Mesendoderm (in vitro differentiated cells): ENCODE data around the gene TTLL10.

ENCODE experiments used
- DNase-seq: peaks from one replicate; pipeline ENCODE4 v3.0.0; 2013
- H2AK5ac ChIP-seq: 2 replicates; pipeline ENCODE4 v1.6.1; 2013; ENCODE audit warnings: low read length, inconsistent platforms
- H2BK120ac ChIP-seq: 2 replicates; pipeline ENCODE4 v1.6.1; 2013; ENCODE audit warnings: low read depth, mild to moderate bottlenecking, low read length, moderate library complexity, mixed read lengths
- H2BK15ac ChIP-seq: replicated peaks from 2 replicates; pipeline ENCODE4 v1.6.1; 2013; ENCODE audit warnings: low read depth, mild to moderate bottlenecking, moderate library complexity
- H2BK5ac ChIP-seq: 2 replicates; pipeline ENCODE4 v1.6.1; 2013; ENCODE audit warnings: low read length, inconsistent platforms
- H3K18ac ChIP-seq: 2 replicates; pipeline ENCODE4 v1.6.1; 2013; ENCODE audit warnings: mild to moderate bottlenecking, low read length, mixed read lengths
- H3K23ac ChIP-seq: one replicate; pipeline ENCODE4 v1.6.1; 2013; ENCODE audit warnings: low read length
- H3K27ac ChIP-seq: 2 replicates; pipeline ENCODE4 v1.5.1; 2013; ENCODE audit warnings: low read depth, mild to moderate bottlenecking, inconsistent platforms, low read length, moderate library complexity
- H3K27me3 ChIP-seq: 2 replicates; pipeline ENCODE4 v1.6.1; 2013; ENCODE audit warnings: low read length, control low read depth, mild to moderate bottlenecking, inconsistent platforms; ENCODE audit not compliant: insufficient read depth, poor library complexity
- H3K36me3 ChIP-seq: 2 replicates; pipeline ENCODE4 v1.6.1; 2013; ENCODE audit warnings: low read length, inconsistent platforms; ENCODE audit not compliant: control insufficient read depth, insufficient read depth
- H3K4ac ChIP-seq: one replicate; pipeline ENCODE4 v1.6.1; 2013; ENCODE audit warnings: low read depth, mild to moderate bottlenecking, low read length, moderate library complexity
- H3K4me1 ChIP-seq: 2 replicates; pipeline ENCODE4 v1.6.1; 2013; ENCODE audit warnings: low read depth, low read length, inconsistent platforms; ENCODE audit not compliant: control insufficient read depth
- H3K4me2 ChIP-seq: 2 replicates; pipeline ENCODE4 v1.6.1; 2013; ENCODE audit warnings: low read length
- H3K4me3 ChIP-seq: 2 replicates; pipeline ENCODE4 v1.5.1; 2013; ENCODE audit warnings: mild to moderate bottlenecking, low read length
- H3K56ac ChIP-seq: one replicate; pipeline ENCODE4 v1.6.1; 2013; ENCODE audit warnings: low read length
- H3K79me1 ChIP-seq: 2 replicates; pipeline ENCODE4 v1.6.1; 2013; ENCODE audit warnings: low read length, inconsistent platforms
- H3K79me2 ChIP-seq: 2 replicates; pipeline ENCODE4 v1.6.1; 2013; ENCODE audit warnings: mild to moderate bottlenecking, low read length; ENCODE audit not compliant: control insufficient read depth, insufficient read depth
- H3K9ac ChIP-seq: 2 replicates; pipeline ENCODE4 v1.6.1; 2013; ENCODE audit warnings: low read length, inconsistent platforms
- H4K5ac ChIP-seq: one replicate; pipeline ENCODE4 v1.6.1; 2013; ENCODE audit warnings: low read length
- H4K8ac ChIP-seq: one replicate; pipeline ENCODE4 v1.6.1; 2013; ENCODE audit warnings: low read depth, mild to moderate bottlenecking, control low read depth, low read length, moderate library complexity
- WGBS: extraction: QIAGEN DNeasy Blood & Tissue Kit; methylation state at CpG from one replicate; pipeline ENCODE4 v1.1.7; 2013; ENCODE audit warnings: low lambda C conversion rate, missing lambda C conversion rate; ENCODE audit not compliant: insufficient coverage; ENCODE audit errors: extremely low coverage; 5-methylcytosine and 5-hydroxymethylcytosine counted together

The TTLL10 gene

GRCh38 chr1:1134300-1134970 lies 39.2 kb upstream of the TTLL10 start:
- H4K5ac ChIP-seq: no peak overlapping the region
- no CpG with 5 or more reads among the region's 28 CpGs for WGBS
- no peak for DNase-seq
- no peak overlapping the region for H3K27ac ChIP-seq
- no peak overlapping the region for H2AK5ac ChIP-seq
- no peak overlapping the region for H2BK120ac ChIP-seq
- no peak overlapping the region for H4K8ac ChIP-seq
- no peak overlapping the region for H3K4me2 ChIP-seq
- H2BK15ac ChIP-seq: no peak overlapping the region
- H3K23ac ChIP-seq: no peak overlapping the region
- no peak overlapping the region for H3K18ac ChIP-seq
- H3K36me3 ChIP-seq: no peaks in the 10 kb centered on the region
- peaks cover 7% of the 10 kb centered on the region for H3K27me3 ChIP-seq
- H3K4ac ChIP-seq: no peak overlapping the region
- no peaks in the 10 kb centered on the region for H3K79me1 ChIP-seq
- H3K79me2 ChIP-seq: no peaks in the 10 kb centered on the region
- H3K4me1 ChIP-seq: no peaks in the 10 kb centered on the region
- H3K4me3 ChIP-seq: no peak overlapping the region
- no peak overlapping the region for H2BK5ac ChIP-seq
- no peak overlapping the region for H3K56ac ChIP-seq
- H3K9ac ChIP-seq: no peak overlapping the region

DNA sequence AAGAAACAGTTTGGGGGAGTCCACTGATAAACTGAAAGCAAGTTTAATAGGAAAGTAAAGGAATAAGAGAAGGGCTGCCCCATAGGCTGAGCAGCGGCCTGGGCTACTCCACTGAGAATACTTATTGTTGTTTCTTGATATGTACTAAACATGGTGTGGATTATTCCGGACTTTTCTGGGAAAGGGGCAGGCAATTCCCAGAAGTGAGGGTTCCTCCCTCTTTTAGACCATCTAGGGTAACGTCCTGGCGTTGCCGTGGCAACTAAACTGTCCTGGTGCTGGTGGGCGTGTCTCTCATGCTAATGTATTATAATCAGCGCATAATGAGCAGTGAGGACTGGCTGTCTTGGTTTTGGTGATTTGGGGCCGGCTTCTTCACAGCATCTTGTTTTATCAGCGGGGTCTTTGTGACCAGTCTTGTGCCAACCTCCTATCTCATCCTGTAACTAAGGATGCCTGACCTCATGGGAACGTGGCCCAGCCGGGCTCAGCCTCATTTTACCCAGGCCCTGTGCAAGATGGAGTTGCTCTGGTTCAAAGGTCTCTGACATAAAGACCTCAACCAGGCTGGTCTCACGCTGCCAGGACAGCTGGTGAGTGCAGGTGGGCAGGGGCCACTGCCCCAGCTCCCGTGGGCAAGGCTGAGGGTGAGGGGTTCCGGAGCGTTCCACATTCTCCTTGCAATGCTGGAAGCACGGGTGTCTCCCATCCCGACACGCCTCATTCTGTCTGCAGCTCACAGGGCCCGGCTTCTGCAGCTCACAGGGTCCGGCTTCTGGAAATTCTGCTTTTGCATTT lies 38.1 kb upstream of the TTLL10 start:
- Histone ChIP-seq H2BK5ac (no peak overlapping the region), H3K79me2 (no peaks in the 10 kb centered on the region), H3K27ac (no peak overlapping the region), H3K79me1 (no peaks in the 10 kb centered on the region), H2BK120ac (no peak overlapping the region), H3K27me3 (peaks cover 7% of the 10 kb centered on the region), H3K56ac (no peak overlapping the region), H3K4me3 (no peak overlapping the region), H3K4me2 (no peak overlapping the region), H3K4me1 (no peaks in the 10 kb centered on the region), H3K9ac (no peak overlapping the region), H2AK5ac (no peak overlapping the region), H3K23ac (no peak overlapping the region), H4K5ac (no peak overlapping the region), H3K4ac (no peak overlapping the region), H3K18ac (no peak overlapping the region), H3K36me3 (no peaks in the 10 kb centered on the region), H4K8ac (no peak overlapping the region), H2BK15ac (no peak overlapping the region)
- WGBS: no CpG with 5 or more reads among the region's 20 CpGs
- DNase-seq: peak; percentile 69

GRCh38 chr1:1136547-1137230 lies 37.0 kb upstream of the TTLL10 start:
- DNase-seq: no peak
- H3K27ac ChIP-seq: no peak overlapping the region
- no CpG with 5 or more reads among the region's 48 CpGs for WGBS
- no peak overlapping the region for H4K5ac ChIP-seq
- no peak overlapping the region for H2AK5ac ChIP-seq
- H2BK5ac ChIP-seq: no peak overlapping the region
- H3K23ac ChIP-seq: no peak overlapping the region
- no peaks in the 10 kb centered on the region for H3K4me1 ChIP-seq
- H3K56ac ChIP-seq: no peak overlapping the region
- H3K18ac ChIP-seq: no peak overlapping the region
- H2BK120ac ChIP-seq: no peak overlapping the region
- H3K4me2 ChIP-seq: no peak overlapping the region
- H3K36me3 ChIP-seq: no peaks in the 10 kb centered on the region
- H3K9ac ChIP-seq: no peak overlapping the region
- H3K4ac ChIP-seq: no peak overlapping the region
- H3K4me3 ChIP-seq: no peak overlapping the region
- H3K27me3 ChIP-seq: peaks cover 7% of the 10 kb centered on the region
- H3K79me1 ChIP-seq: no peaks in the 10 kb centered on the region
- H4K8ac ChIP-seq: no peak overlapping the region
- H2BK15ac ChIP-seq: no peak overlapping the region
- no peaks in the 10 kb centered on the region for H3K79me2 ChIP-seq

GRCh38 chr1:1137256-1138045 lies 36.2 kb upstream of the TTLL10 start:
- Histone ChIP-seq H3K9ac (no peak overlapping the region), H3K4ac (no peak overlapping the region), H2BK15ac (no peak overlapping the region), H3K23ac (no peak overlapping the region), H3K4me3 (no peak overlapping the region), H3K79me2 (no peaks in the 10 kb centered on the region), H2AK5ac (no peak overlapping the region), H3K18ac (no peak overlapping the region), H2BK120ac (no peak overlapping the region), H3K56ac (no peak overlapping the region), H4K5ac (no peak overlapping the region), H3K79me1 (no peaks in the 10 kb centered on the region), H3K36me3 (no peaks in the 10 kb centered on the region), H3K4me1 (no peaks in the 10 kb centered on the region), H4K8ac (no peak overlapping the region), H3K4me2 (no peak overlapping the region), H3K27me3 (peaks cover 7% of the 10 kb centered on the region), H2BK5ac (no peak overlapping the region), H3K27ac (no peak overlapping the region)
- WGBS: no CpG with 5 or more reads among the region's 36 CpGs
- DNase-seq: no peak

- H3K27me3 ChIP-seq: peaks cover 7% of the 10 kb centered on the region
- WGBS: no CpG with 5 or more reads among the region's 18 CpGs
- H3K18ac ChIP-seq: no peak overlapping the region
- H3K36me3 ChIP-seq: no peaks in the 10 kb centered on the region
- no peak for DNase-seq
- H3K4ac ChIP-seq: no peak overlapping the region
- H3K56ac ChIP-seq: no peak overlapping the region
- no peak overlapping the region for H3K27ac ChIP-seq
- no peaks in the 10 kb centered on the region for H3K79me2 ChIP-seq
- no peak overlapping the region for H3K23ac ChIP-seq
- H3K4me2 ChIP-seq: no peak overlapping the region
- no peak overlapping the region for H3K4me3 ChIP-seq
- H4K8ac ChIP-seq: no peak overlapping the region
- H3K79me1 ChIP-seq: no peaks in the 10 kb centered on the region
- no peaks in the 10 kb centered on the region for H3K4me1 ChIP-seq
- no peak overlapping the region for H2BK120ac ChIP-seq
- no peak overlapping the region for H3K9ac ChIP-seq
- H2AK5ac ChIP-seq: no peak overlapping the region
- H2BK5ac ChIP-seq: no peak overlapping the region
- no peak overlapping the region for H2BK15ac ChIP-seq
- H4K5ac ChIP-seq: no peak overlapping the region
Observed at GRCh38 chr1:1140673-1141072, 33.0 kb upstream of the TTLL10 start.
